K562 (cell line): ENCODE results near the gene EML2. TPM values are rescaled to one million over a fixed set of nuclear protein-coding genes. Genes with fewer than 3 reads are reported as not detected.

Source experiments
- ARHGAP35 ChIP-seq: fragments of 450-650 bp; IDR thresholded peaks from 2 replicates; pipeline ENCODE4 v1.6.1; 2018; ENCODE audit not compliant: partially characterized antibody
- CBFA2T2 ChIP-seq: fragments of 450-650 bp; conservative IDR thresholded peaks from 2 replicates; pipeline ENCODE4 v1.6.1; 2017; ENCODE audit warnings: mild to moderate bottlenecking
- CLOCK ChIP-seq: fragments of 250-450 bp; sonication (Bioruptor Pico); IDR thresholded peaks from 2 replicates; pipeline ENCODE4 v1.4.0; 2020; ENCODE audit warnings: mild to moderate bottlenecking, moderate library complexity, borderline replicate concordance
- CREB3 ChIP-seq: fragments of 450-650 bp; conservative IDR thresholded peaks from 2 replicates; pipeline ENCODE4 v1.6.1; 2016; ENCODE audit warnings: missing genetic modification characterization, low read depth, mild to moderate bottlenecking, missing compliant biosample characterization, moderate library complexity
- ETV1 ChIP-seq: fragments of 450-650 bp; conservative IDR thresholded peaks from 2 replicates; pipeline ENCODE4 v1.6.1; 2016; ENCODE audit warnings: missing genetic modification characterization, control low read depth, low read depth, missing compliant biosample characterization
- OTX1 ChIP-seq: fragments of 450-650 bp; formaldehyde crosslinking; IDR thresholded peaks from 2 replicates; pipeline ENCODE4 v1.4.0; 2022; ENCODE audit warnings: mild to moderate bottlenecking
- RAD51 ChIP-seq: fragments of 450-650 bp; IDR thresholded peaks from 2 replicates; pipeline ENCODE4 v1.7.1; 2016; ENCODE audit warnings: low read depth, mild to moderate bottlenecking, borderline replicate concordance
- SAP30 ChIP-seq: fragments of 200-600 bp; sonication (generic); IDR thresholded peaks from 2 replicates; pipeline ENCODE4 v1.6.1; 2012; ENCODE audit warnings: borderline replicate concordance, low read depth, mild to moderate bottlenecking, moderate library complexity, low read length, control low read depth, inconsistent platforms; ENCODE audit not compliant: insufficient read depth, poor library complexity, severe bottlenecking
- ZNF584 ChIP-seq: fragments of 200-800 bp; sonication (Bioruptor generic); IDR thresholded peaks from 2 replicates; pipeline ENCODE4 v1.6.1; 2016; ENCODE audit warnings: low read depth, mild to moderate bottlenecking, missing genetic modification characterization, missing compliant biosample characterization
- ZSCAN32 ChIP-seq: fragments of 450-650 bp; formaldehyde crosslinking; IDR thresholded peaks from 2 replicates; pipeline ENCODE4 v1.4.0; 2020; ENCODE audit warnings: mild to moderate bottlenecking, moderate library complexity
- polyA plus RNA-seq, 8 experiments: library from polyadenylated mRNA; depleted of rRNA in 4 of 8; stranded (reverse) in 5 of 8; unstranded in 3 of 8; fragments of >200 nt; fragmentation: Nextera tagmentation in 2 of 8; fragmentation: Illumina TruSeq in 1 of 8; extraction: Ambion mirVana in 2 of 8; extraction: Trizol in 1 of 8; gene quantifications; 2 replicates each; pipeline versions ENCODE4 v1.2.1 to v1.2.3, GENCODE V29; 2011 to 2014; ENCODE audit warnings: inconsistent platforms in 1 of 8, missing spikeins in 1 of 8
- total RNA-seq, 7 experiments: library from RNA; depleted of rRNA in 6 of 7; stranded (reverse); fragments of >200 nt in 6 of 7; fragmentation: Illumina TruSeq in 2 of 7; extraction: Trizol in 2 of 7; gene quantifications; 2 replicates each; pipeline versions ENCODE4 v1.2.1 to v1.2.3, GENCODE V29; 2011 to 2021; ENCODE audit warnings: low replicate concordance in 1 of 7
- TF ChIP-seq, protein P1 (sequence below): IDR thresholded peaks from 2 replicates; pipeline ENCODE4 v1.6.1; 2014; ENCODE audit warnings: antibody characterized with exemption
- TF ChIP-seq, protein P2 (sequence below): fragments of 450-650 bp; IDR thresholded peaks from 2 replicates; pipeline ENCODE4 v1.6.1; 2018; ENCODE audit not compliant: partially characterized antibody

EML2 gene
- total and polyA plus RNA-seq, 9 of the 15 experiments (the other 6 are each of a cell fraction or from before 2014, with no cell fraction given): 2.6 to 69.6 (median 24.8) TPM

DNA sequence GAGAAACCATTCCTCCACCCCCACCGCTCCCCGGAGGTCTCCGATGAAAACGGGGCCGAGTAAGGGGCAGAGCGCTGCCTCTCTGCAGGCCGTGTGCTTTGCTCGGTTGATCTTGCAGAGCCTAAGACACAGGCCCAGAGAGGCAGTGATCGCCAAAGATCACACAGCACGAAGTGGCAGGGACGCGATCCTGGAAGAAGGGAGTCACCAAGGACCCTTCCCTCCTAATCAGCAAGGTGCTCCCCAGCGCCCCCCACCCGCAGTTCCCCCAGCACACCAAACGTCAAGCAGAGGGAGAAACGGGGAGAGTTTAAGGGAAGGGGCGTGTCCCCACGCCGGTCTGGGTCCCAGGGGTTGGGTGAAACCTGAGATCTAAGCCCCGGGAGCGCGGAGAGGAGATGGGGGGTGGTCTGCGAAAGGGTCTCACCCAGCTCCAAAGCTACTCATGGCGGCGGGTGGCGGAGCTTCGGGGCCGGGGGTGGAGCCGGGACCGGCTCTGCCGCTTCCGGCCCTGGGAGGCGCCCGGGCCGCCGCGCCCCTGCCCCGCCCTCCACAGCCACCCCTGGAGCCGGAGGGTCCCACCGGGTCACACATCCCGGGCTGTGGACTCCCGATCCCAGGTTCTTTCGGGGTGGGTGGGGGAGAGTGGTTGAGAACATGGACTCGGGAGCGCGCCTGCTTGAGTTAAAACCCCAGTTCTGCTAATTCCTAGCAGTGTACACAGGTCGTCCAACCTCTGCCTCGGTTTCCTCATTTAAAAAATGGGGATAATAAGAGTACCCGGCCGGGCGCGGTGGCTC is at the start of gene EML2 (continued):
- TF ChIP-seq, protein P1, sequence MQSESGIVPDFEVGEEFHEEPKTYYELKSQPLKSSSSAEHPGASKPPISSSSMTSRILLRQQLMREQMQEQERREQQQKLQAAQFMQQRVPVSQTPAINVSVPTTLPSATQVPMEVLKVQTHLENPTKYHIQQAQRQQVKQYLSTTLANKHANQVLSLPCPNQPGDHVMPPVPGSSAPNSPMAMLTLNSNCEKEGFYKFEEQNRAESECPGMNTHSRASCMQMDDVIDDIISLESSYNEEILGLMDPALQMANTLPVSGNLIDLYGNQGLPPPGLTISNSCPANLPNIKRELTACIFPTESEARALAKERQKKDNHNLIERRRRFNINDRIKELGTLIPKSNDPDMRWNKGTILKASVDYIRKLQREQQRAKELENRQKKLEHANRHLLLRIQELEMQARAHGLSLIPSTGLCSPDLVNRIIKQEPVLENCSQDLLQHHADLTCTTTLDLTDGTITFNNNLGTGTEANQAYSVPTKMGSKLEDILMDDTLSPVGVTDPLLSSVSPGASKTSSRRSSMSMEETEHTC: no peak
- TF ChIP-seq RAD51: no peak
- TF ChIP-seq ZSCAN32: no peak
- TF ChIP-seq, protein P2, sequence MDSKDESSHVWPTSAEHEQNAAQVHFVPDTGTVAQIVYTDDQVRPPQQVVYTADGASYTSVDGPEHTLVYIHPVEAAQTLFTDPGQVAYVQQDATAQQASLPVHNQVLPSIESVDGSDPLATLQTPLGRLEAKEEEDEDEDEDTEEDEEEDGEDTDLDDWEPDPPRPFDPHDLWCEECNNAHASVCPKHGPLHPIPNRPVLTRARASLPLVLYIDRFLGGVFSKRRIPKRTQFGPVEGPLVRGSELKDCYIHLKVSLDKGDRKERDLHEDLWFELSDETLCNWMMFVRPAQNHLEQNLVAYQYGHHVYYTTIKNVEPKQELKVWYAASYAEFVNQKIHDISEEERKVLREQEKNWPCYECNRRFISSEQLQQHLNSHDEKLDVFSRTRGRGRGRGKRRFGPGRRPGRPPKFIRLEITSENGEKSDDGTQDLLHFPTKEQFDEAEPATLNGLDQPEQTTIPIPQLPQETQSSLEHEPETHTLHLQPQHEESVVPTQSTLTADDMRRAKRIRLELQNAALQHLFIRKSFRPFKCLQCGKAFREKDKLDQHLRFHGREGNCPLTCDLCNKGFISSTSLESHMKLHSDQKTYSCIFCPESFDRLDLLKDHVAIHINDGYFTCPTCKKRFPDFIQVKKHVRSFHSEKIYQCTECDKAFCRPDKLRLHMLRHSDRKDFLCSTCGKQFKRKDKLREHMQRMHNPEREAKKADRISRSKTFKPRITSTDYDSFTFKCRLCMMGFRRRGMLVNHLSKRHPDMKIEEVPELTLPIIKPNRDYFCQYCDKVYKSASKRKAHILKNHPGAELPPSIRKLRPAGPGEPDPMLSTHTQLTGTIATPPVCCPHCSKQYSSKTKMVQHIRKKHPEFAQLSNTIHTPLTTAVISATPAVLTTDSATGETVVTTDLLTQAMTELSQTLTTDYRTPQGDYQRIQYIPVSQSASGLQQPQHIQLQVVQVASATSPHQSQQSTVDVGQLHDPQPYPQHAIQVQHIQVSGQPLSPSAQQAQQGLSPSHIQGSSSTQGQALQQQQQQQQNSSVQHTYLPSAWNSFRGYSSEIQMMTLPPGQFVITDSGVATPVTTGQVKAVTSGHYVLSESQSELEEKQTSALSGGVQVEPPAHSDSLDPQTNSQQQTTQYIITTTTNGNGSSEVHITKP: peak; percentile 49
- no peak for TF ChIP-seq SAP30
- no peak for TF ChIP-seq CBFA2T2
- no peak for TF ChIP-seq ARHGAP35
- TF ChIP-seq CLOCK (CRISPR knock-in tag): no peak
- TF ChIP-seq OTX1 (CRISPR knock-in tag): 0 out of 2 replicates have a peak, but pooled peaks have one; percentile 13
- no peak for TF ChIP-seq CREB3 (tag)
- TF ChIP-seq ETV1 (tag): peak; percentile 49; the same call in 1 of the 2 replicates
- TF ChIP-seq ZNF584: no peak
